NCI-H2029 (cell line): ENCODE data around the gene MBD6.

Experiments used
- DNase-seq: peaks from one replicate; lab custom pipeline; 2025; lab: John Stamatoyannopoulos, UW

The MBD6 gene

GRCh38 chr12:57528831-57529555 lies 6.4 kb downstream of the MBD6 start:
- no peak for DNase-seq

- DNase-seq: no peak
These were observed 7.2 kb downstream of the MBD6 start for GRCh38 chr12:57529831-57530230.

- DNase-seq: no peak
These were observed 7.9 kb downstream of the MBD6 start for GRCh38 chr12:57530396-57531142.

GRCh38 chr12:57531836-57532235 lies 9.2 kb downstream of the MBD6 start:
- DNase-seq: no peak

- DNase-seq: no peak
These were observed 10.5 kb downstream of the MBD6 start for GRCh38 chr12:57533108-57533507.

GRCh38 chr12:57534250-57534649 lies 11.6 kb downstream of the MBD6 start:
- no peak for DNase-seq

GRCh38 chr12:57534991-57535543 lies 12.4 kb downstream of the MBD6 start:
- no peak for DNase-seq

- DNase-seq: no peak
These were observed 13.4 kb downstream of the MBD6 start for GRCh38 chr12:57535764-57536596.

GRCh38 chr12:57536597-57536942 lies 13.9 kb downstream of the MBD6 start:
- no peak for DNase-seq

GRCh38 chr12:57539134-57539768 lies 16.6 kb downstream of the MBD6 start:
- DNase-seq: no peak

GRCh38 chr12:57541001-57541400 lies 18.4 kb downstream of the MBD6 start:
- DNase-seq: no peak

- no peak for DNase-seq
These were observed 19.1 kb downstream of the MBD6 start for GRCh38 chr12:57541717-57542116.

GRCh38 chr12:57543581-57543980 lies 21.0 kb downstream of the MBD6 start:
- DNase-seq: peak; percentile 91

- DNase-seq: peak; percentile 57
These were observed 23.3 kb downstream of the MBD6 start for GRCh38 chr12:57545809-57546437.

GRCh38 chr12:57546438-57547287 lies 24.0 kb downstream of the MBD6 start, which contains the start of gene DCTN2:
DCTN2 (minus strand) TSS chr12:57547192; CDS start chr12:57547063, 129 bp downstream.
- peak; percentile 96 for DNase-seq

GRCh38 chr12:57547288-57548012 lies 24.8 kb downstream of the MBD6 start:
- no peak for DNase-seq

GRCh38 chr12:57548013-57548315 lies 25.3 kb downstream of the MBD6 start:
- DNase-seq: no peak

GRCh38 chr12:57548488-57548887 lies 25.9 kb downstream of the MBD6 start:
- no peak for DNase-seq

- no peak for DNase-seq
These were observed 26.7 kb downstream of the MBD6 start for GRCh38 chr12:57549203-57549908.
